H1 (cell line): ENCODE measurements around the gene PAQR4. TPM values are rescaled to one million over a fixed set of nuclear protein-coding genes. Genes with fewer than 3 reads are reported as not detected.

Source experiments
- CTCF ChIA-PET: fragments of 300-600 bp; sonication (Branson Sonifier 250); formaldehyde crosslinking; loops from one replicate; lab custom pipeline; 2021; ENCODE audit not compliant: partially characterized antibody; lab: Charles Lee
- POLR2A ChIA-PET: fragments of 300-600 bp; sonication (Branson Sonifier 250); formaldehyde crosslinking; loops from one replicate; lab custom pipeline; 2021; ENCODE audit warnings: inconsistent platforms; ENCODE audit not compliant: partially characterized antibody; lab: Charles Lee
- DNase-seq, 2 experiments: peaks; one replicate each; pipeline versions ENCODE4 v3.0.0 to v3.0.0-alpha.2; 2010 to 2022; ENCODE audit warnings: low spot score in 2 of 2, low read depth in 1 of 2, mixed read lengths in 1 of 2
- FAIRE-seq: peaks from 2 replicates; lab custom pipeline; 2011; peaks lifted over from hg19 to GRCh38; lab: Jason Lieb, UNC
- H2AFZ ChIP-seq: 2 replicates; pipeline ENCODE4 v1.8.1; 2012; ENCODE audit warnings: low read length, inconsistent platforms
- H2AK5ac ChIP-seq: 2 replicates; pipeline ENCODE4 v1.6.1; 2013; ENCODE audit warnings: low read depth, low read length
- H2BK120ac ChIP-seq: replicated peaks from 2 replicates; pipeline ENCODE3; 2013; ENCODE audit warnings: low read depth, low read length, inconsistent platforms
- H2BK12ac ChIP-seq: 2 replicates; pipeline ENCODE4 v1.6.1; 2013; ENCODE audit warnings: low read depth, low read length
- H2BK15ac ChIP-seq: 2 replicates; pipeline ENCODE4 v1.6.1; 2013; ENCODE audit warnings: low read length
- H2BK20ac ChIP-seq: 2 replicates; pipeline ENCODE4 v1.6.1; 2013; ENCODE audit warnings: low read length
- H2BK5ac ChIP-seq: 2 replicates; pipeline ENCODE4 v1.6.1; 2013; ENCODE audit warnings: low read depth, low read length
- H3K14ac ChIP-seq: 2 replicates; pipeline ENCODE4 v1.6.1; 2013; ENCODE audit warnings: inconsistent platforms; ENCODE audit not compliant: insufficient read length
- H3K18ac ChIP-seq: 2 replicates; pipeline ENCODE4 v1.6.1; 2013; ENCODE audit warnings: low read length; ENCODE audit errors: extremely low read depth
- H3K23ac ChIP-seq: 2 replicates; pipeline ENCODE4 v1.6.1; 2013; ENCODE audit warnings: inconsistent platforms; ENCODE audit not compliant: insufficient read length
- H3K23me2 ChIP-seq: 2 replicates; pipeline ENCODE4 v1.6.1; 2013; ENCODE audit warnings: low read depth, low read length
- H3K27ac ChIP-seq: 2 replicates; pipeline ENCODE4 v1.6.1; 2011; ENCODE audit warnings: low read depth, low read length, inconsistent platforms
- H3K27me3 ChIP-seq, 4 experiments: replicated peaks in 1 of 4; 1 replicate in 1 of 4; 2 replicates in 3 of 4; pipeline versions ENCODE4 v1.6.1 to v1.8.1; 2011 to 2013; ENCODE audit warnings: low read length in 3 of 4, mild to moderate bottlenecking in 3 of 4, inconsistent platforms in 2 of 4, mixed read lengths in 2 of 4, moderate library complexity in 1 of 4; ENCODE audit not compliant: control insufficient read depth in 3 of 4, insufficient read depth in 3 of 4; ENCODE audit errors: extremely low read depth in 1 of 4
- H3K36me3 ChIP-seq, 4 experiments: 2 replicates each; pipeline versions ENCODE4 v1.6.1 to v1.8.1; 2011 to 2013; ENCODE audit warnings: mild to moderate bottlenecking in 4 of 4, low read length in 3 of 4, moderate library complexity in 2 of 4, control low read depth in 1 of 4, inconsistent platforms in 1 of 4; ENCODE audit not compliant: insufficient read depth in 4 of 4, control insufficient read depth in 2 of 4
- H3K4ac ChIP-seq: replicated peaks from 2 replicates; pipeline ENCODE3; 2013; ENCODE audit warnings: low read length, low read depth, mixed read lengths, inconsistent platforms; ENCODE audit not compliant: insufficient read length
- H3K4me1 ChIP-seq, 4 experiments: replicated peaks in 1 of 4; 1 replicate in 1 of 4; 2 replicates in 3 of 4; pipeline versions ENCODE4 v1.6.1 to v1.8.1; 2011 to 2013; ENCODE audit warnings: low read length in 3 of 4, inconsistent platforms in 2 of 4, mixed read lengths in 1 of 4; ENCODE audit not compliant: insufficient read depth in 4 of 4, control insufficient read depth in 3 of 4
- H3K4me2 ChIP-seq, 2 experiments: 2 replicates each; pipeline versions ENCODE4 v1.6.1 to v1.8.1; 2011 to 2013; ENCODE audit warnings: low read depth in 2 of 2, low read length in 2 of 2, control low read depth in 1 of 2, inconsistent platforms in 1 of 2, mild to moderate bottlenecking in 1 of 2; ENCODE audit not compliant: insufficient read depth in 1 of 2
- H3K4me3 ChIP-seq, 4 experiments: fragments of 200-600, 300-600 bp in 1 of 4; sonication (generic), shearing (Covaris generic), sonication (Bioruptor Twin) in 1 of 4; 2 replicates each; pipeline versions ENCODE4 v1.5.1 to v1.8.1; 2011 to 2016; ENCODE audit warnings: low read length in 4 of 4, low read depth in 3 of 4, control low read depth in 2 of 4, inconsistent platforms in 2 of 4, mild to moderate bottlenecking in 2 of 4, mixed read lengths in 1 of 4, moderate library complexity in 1 of 4; ENCODE audit not compliant: insufficient read depth in 2 of 4; ENCODE audit errors: extremely low read depth in 1 of 4
- H3K56ac ChIP-seq: replicated peaks from 2 replicates; pipeline ENCODE3; 2013; ENCODE audit warnings: low read depth, mild to moderate bottlenecking, mixed read lengths, low read length, inconsistent platforms; ENCODE audit not compliant: insufficient read length
- H3K79me1 ChIP-seq: 2 replicates; pipeline ENCODE4 v1.6.1; 2013; ENCODE audit warnings: low read depth, low read length, control low read depth
- H3K79me2 ChIP-seq, 2 experiments: 2 replicates each; pipeline versions ENCODE4 v1.6.1 to v1.8.1; 2012 to 2013; ENCODE audit warnings: low read length in 2 of 2, mild to moderate bottlenecking in 2 of 2, inconsistent platforms in 1 of 2; ENCODE audit not compliant: insufficient read depth in 2 of 2, control insufficient read depth in 1 of 2
- H3K9ac ChIP-seq, 4 experiments: replicated peaks in 1 of 4; 1 replicate in 1 of 4; 2 replicates in 3 of 4; pipeline versions ENCODE4 v1.6.1 to v1.8.1; 2011 to 2013; ENCODE audit warnings: low read depth in 3 of 4, low read length in 3 of 4, control low read depth in 2 of 4, mild to moderate bottlenecking in 2 of 4, moderate library complexity in 2 of 4, inconsistent platforms in 1 of 4; ENCODE audit errors: extremely low read depth in 1 of 4
- H3K9me3 ChIP-seq, 2 experiments: 2 replicates each; pipeline versions ENCODE4 v1.6.1 to v1.8.1; 2012 to 2013; ENCODE audit warnings: mild to moderate bottlenecking in 2 of 2, moderate library complexity in 2 of 2, control low read depth in 1 of 2, inconsistent platforms in 1 of 2, low read depth in 1 of 2, low read length in 1 of 2, mixed read lengths in 1 of 2; ENCODE audit not compliant: insufficient read depth in 2 of 2
- H4K20me1 ChIP-seq, 2 experiments: replicated peaks in 1 of 2; 2 replicates each; pipeline versions ENCODE3 to v1.8.1; 2011 to 2013; ENCODE audit warnings: inconsistent platforms in 2 of 2, low read length in 2 of 2, mild to moderate bottlenecking in 1 of 2; ENCODE audit not compliant: insufficient read depth in 2 of 2, control insufficient read depth in 1 of 2
- H4K5ac ChIP-seq: 2 replicates; pipeline ENCODE4 v1.6.1; 2013; ENCODE audit warnings: low read length, low read depth, mixed read lengths, inconsistent platforms; ENCODE audit not compliant: insufficient read length
- H4K8ac ChIP-seq: 2 replicates; pipeline ENCODE4 v1.8.0; 2013; ENCODE audit warnings: mild to moderate bottlenecking, moderate library complexity, low read length, inconsistent platforms; ENCODE audit not compliant: insufficient read depth; ENCODE audit errors: extremely low read depth
- H4K91ac ChIP-seq: replicated peaks from 2 replicates; pipeline ENCODE3; 2013; ENCODE audit warnings: low read length, mixed read lengths, inconsistent platforms; ENCODE audit not compliant: insufficient read length
- BACH1 ChIP-seq: IDR thresholded peaks from 2 replicates; pipeline ENCODE4 v1.6.1; 2012; ENCODE audit warnings: low read length, improper control_type of control experiment
- BRCA1 ChIP-seq: IDR thresholded peaks from 2 replicates; pipeline ENCODE4 v1.6.1; 2012; ENCODE audit warnings: low read depth, low read length, improper control_type of control experiment
- JUND ChIP-seq: IDR thresholded peaks from 2 replicates; pipeline ENCODE4 v1.6.1; 2011; ENCODE audit warnings: mild to moderate bottlenecking, improper control_type of control experiment, low read length
- NRF1 ChIP-seq: IDR thresholded peaks from 2 replicates; pipeline ENCODE4 v1.6.1; 2011; ENCODE audit warnings: mild to moderate bottlenecking, low read depth, low read length, improper control_type of control experiment
- PHF8 ChIP-seq: fragments of 200-600 bp; sonication (generic); conservative IDR thresholded peaks from 2 replicates; pipeline ENCODE4 v1.7.1; 2012; ENCODE audit warnings: low read depth, mild to moderate bottlenecking, inconsistent platforms, low read length, moderate library complexity
- RAD21 ChIP-seq, 2 experiments: IDR thresholded peaks in 1 of 2; conservative IDR thresholded peaks in 1 of 2; 2 replicates each; pipeline ENCODE4 v1.6.1; 2011; ENCODE audit warnings: low read depth in 2 of 2, low read length in 2 of 2, improper control_type of control experiment in 1 of 2, inconsistent platforms in 1 of 2, mild to moderate bottlenecking in 1 of 2, moderate library complexity in 1 of 2
- WGBS, 2 experiments: shearing (Covaris generic) in 1 of 2; methylation state at CpG; one replicate each; pipeline versions ENCODE4 v1.1.6 to v1.1.7; 2013 to 2015; ENCODE audit warnings: low lambda C conversion rate in 2 of 2, mixed read lengths in 2 of 2, inconsistent platforms in 1 of 2, low coverage in 1 of 2, missing lambda C conversion rate in 1 of 2; ENCODE audit not compliant: insufficient replicate concordance in 2 of 2, insufficient coverage in 1 of 2, insufficient read length in 1 of 2; ENCODE audit errors: extremely low coverage in 1 of 2, missing lambda C conversion rate in 1 of 2; 5-methylcytosine and 5-hydroxymethylcytosine counted together
- polyA plus RNA-seq, 7 experiments: library from polyadenylated mRNA; depleted of rRNA in 3 of 7; stranded (reverse) in 5 of 7; unstranded in 2 of 7; fragments of >200 nt in 5 of 7; fragments of 200-250 nt in 2 of 7; gene quantifications; 1 replicate in 5 of 7; 2 replicates in 1 of 7; 4 replicates in 1 of 7; pipeline versions ENCODE4 v1.2.1 to v1.2.3, GENCODE V29; 2011 to 2013; ENCODE audit warnings: missing spikeins in 2 of 7, mixed read lengths in 2 of 7
- total RNA-seq: library from RNA; stranded (reverse); fragmentation: NEBNext Ultra II Directional; extraction: Animal tissue kit (Norgen Biotek cat#: 25700); gene quantifications from 2 replicates; pipeline ENCODE4 v1.2.1, GENCODE V29; 2021

The PAQR4 gene
- total and polyA plus RNA-seq, 2 of the 8 experiments (the other 6 are each of a cell fraction or from before 2014, with no cell fraction given) = 28.2 to 34.6 TPM

GRCh38 chr16:2938206-2938605 is 30.9 kb upstream of the PAQR4 start:
- no peak overlapping the region for H4K5ac ChIP-seq
- H2AFZ ChIP-seq = no peak overlapping the region
- H2BK12ac ChIP-seq = no peak overlapping the region
- no peaks in the 10 kb centered on the region for H3K9me3 ChIP-seq
- no peak for DNase-seq
- no peak overlapping the region for H3K18ac ChIP-seq
- no peak overlapping the region for H4K8ac ChIP-seq
- no peak overlapping the region for H3K14ac ChIP-seq
- no peak overlapping the region for H3K4me3 ChIP-seq
- no peak overlapping the region for H3K9ac ChIP-seq
- no peaks in the 10 kb centered on the region for H3K23me2 ChIP-seq
- no peak for FAIRE-seq
- H3K27ac ChIP-seq = no peak overlapping the region
- no peak overlapping the region for H3K4ac ChIP-seq
- no peak overlapping the region for H3K23ac ChIP-seq
- H3K79me1 ChIP-seq = no peaks in the 10 kb centered on the region; the same call in 1 of the 2 replicates
- peaks cover 0 to 15% (median 6%) of the 10 kb centered on the region in 4 experiments; a peak in 4 of 8 replicates for H3K36me3 ChIP-seq
- no peak overlapping the region for H2BK120ac ChIP-seq
- POLR2A ChIA-PET = no interaction called here
- no peak overlapping the region for H2AK5ac ChIP-seq
- CTCF ChIA-PET = no interaction called here
- H3K79me2 ChIP-seq = no peaks in the 10 kb centered on the region
- H2BK20ac ChIP-seq = no peak overlapping the region
- H4K91ac ChIP-seq = no peak overlapping the region
- H4K20me1 ChIP-seq = no peaks in the 10 kb centered on the region
- H3K4me1 ChIP-seq = no peaks in the 10 kb centered on the region; a peak in 1 of 7 replicates
- H3K4me2 ChIP-seq = no peak overlapping the region
- WGBS, 2 experiments = 93% methylated on average over 7 of the region's 12 CpGs; no CpG with 5 or more reads in 1 of the 2 experiments
- no peak overlapping the region for H2BK15ac ChIP-seq
- no peak overlapping the region for H3K56ac ChIP-seq
- no peaks in the 10 kb centered on the region for H3K27me3 ChIP-seq
- no peak overlapping the region for H2BK5ac ChIP-seq
- no peak for TF ChIP-seq JUND
- TF ChIP-seq BRCA1 = no peak
- TF ChIP-seq PHF8 = no peak
- no peak for TF ChIP-seq NRF1
- TF ChIP-seq BACH1 = no peak
- TF ChIP-seq RAD21 (IDR thresholded peaks at IDR 0.05 in 1 of 2, conservative IDR thresholded peaks at IDR 0.05 in 1 of 2; ENCODE audit: low read depth in 2 of 2, low read length in 2 of 2) = no peak
